GM12873 (cell line): ENCODE results near the gene PSME1.

Experiments
- TF ChIP-seq, protein P1 (sequence below): IDR thresholded peaks from 2 replicates; pipeline ENCODE4 v1.5.1; 2012; ENCODE audit warnings: low read depth, mild to moderate bottlenecking, moderate library complexity, low read length, control low read depth; ENCODE audit not compliant: insufficient read depth; ENCODE audit errors: missing control alignments

PSME1 gene

DNA sequence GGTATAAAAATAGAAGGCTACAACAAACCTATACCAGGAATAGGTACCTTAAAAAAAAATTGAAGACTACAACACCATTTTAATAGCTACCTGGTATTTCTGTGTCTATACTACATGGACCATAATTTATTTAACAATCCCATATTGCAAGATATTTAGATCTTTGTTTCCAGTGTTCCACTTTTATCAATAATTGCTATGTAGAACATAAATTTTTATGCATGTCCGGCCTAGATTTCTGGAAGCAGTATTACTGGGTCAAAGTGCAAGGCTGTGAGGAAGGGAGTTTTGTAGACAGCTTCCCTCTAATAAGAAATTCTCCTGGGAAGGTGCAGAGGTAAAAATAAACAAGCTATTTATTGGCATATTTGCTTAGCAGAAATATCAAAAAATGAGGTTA, 25.5 kb upstream of the PSME1 start:
- TF ChIP-seq, protein P1, sequence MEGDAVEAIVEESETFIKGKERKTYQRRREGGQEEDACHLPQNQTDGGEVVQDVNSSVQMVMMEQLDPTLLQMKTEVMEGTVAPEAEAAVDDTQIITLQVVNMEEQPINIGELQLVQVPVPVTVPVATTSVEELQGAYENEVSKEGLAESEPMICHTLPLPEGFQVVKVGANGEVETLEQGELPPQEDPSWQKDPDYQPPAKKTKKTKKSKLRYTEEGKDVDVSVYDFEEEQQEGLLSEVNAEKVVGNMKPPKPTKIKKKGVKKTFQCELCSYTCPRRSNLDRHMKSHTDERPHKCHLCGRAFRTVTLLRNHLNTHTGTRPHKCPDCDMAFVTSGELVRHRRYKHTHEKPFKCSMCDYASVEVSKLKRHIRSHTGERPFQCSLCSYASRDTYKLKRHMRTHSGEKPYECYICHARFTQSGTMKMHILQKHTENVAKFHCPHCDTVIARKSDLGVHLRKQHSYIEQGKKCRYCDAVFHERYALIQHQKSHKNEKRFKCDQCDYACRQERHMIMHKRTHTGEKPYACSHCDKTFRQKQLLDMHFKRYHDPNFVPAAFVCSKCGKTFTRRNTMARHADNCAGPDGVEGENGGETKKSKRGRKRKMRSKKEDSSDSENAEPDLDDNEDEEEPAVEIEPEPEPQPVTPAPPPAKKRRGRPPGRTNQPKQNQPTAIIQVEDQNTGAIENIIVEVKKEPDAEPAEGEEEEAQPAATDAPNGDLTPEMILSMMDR = no peak

DNA sequence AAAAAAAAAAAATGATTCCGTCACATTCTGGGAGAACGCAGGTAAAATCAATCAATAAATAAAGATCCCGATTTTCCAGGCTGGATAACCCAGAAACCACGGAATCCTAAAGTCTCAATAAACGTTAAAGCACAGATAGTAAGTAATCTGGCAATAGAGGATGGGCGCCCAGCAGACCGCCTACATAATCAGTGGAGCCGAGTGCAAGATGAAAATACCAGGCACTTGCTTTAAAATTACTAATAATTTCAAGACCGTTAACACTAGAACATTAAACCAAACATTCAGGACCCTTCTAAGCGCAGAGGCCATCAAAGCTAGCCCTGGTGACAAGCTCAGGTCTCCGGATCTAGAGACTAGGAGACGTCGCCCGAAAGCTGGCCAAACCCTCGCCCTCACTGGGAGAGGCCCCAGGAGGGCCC, 22.6 kb upstream of the PSME1 start:
- TF ChIP-seq, protein P1 = no peak

DNA sequence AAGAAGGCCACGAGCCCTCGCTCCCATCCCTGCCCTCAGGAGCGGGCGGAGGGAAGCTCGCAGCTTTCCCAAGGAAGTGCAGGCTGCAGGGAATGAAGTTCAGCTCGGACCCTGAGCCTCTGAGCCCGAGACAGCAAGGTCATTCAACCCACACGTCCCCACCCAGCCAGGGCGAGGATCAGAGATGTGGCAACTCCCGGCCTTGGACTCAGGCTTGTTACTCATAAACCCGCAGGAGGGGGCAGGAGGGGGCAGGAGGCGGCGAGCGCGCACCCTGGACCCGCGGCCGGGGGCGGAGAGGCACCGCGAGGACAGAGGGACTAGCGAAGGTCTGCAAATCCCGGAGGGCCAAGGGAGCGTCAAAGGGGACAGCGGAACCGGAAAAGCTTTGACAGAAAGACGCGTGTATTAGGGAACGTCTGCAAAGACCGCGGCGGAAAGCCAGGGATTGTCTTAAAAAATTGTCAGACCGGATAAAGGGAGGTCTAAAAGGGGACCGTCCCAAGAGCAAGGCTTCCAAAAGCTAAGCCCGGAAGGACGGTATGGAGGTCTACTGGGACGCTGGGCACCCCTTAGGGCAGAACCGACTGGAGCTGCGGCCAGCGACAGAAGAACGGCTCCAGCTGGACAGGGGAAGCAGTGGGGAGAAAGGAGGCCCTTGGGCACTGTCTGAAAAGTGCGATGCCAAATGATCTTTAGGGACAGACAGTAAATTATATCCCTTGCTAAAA, 22.0 kb upstream of the PSME1 start:
- TF ChIP-seq, protein P1 = no peak

DNA sequence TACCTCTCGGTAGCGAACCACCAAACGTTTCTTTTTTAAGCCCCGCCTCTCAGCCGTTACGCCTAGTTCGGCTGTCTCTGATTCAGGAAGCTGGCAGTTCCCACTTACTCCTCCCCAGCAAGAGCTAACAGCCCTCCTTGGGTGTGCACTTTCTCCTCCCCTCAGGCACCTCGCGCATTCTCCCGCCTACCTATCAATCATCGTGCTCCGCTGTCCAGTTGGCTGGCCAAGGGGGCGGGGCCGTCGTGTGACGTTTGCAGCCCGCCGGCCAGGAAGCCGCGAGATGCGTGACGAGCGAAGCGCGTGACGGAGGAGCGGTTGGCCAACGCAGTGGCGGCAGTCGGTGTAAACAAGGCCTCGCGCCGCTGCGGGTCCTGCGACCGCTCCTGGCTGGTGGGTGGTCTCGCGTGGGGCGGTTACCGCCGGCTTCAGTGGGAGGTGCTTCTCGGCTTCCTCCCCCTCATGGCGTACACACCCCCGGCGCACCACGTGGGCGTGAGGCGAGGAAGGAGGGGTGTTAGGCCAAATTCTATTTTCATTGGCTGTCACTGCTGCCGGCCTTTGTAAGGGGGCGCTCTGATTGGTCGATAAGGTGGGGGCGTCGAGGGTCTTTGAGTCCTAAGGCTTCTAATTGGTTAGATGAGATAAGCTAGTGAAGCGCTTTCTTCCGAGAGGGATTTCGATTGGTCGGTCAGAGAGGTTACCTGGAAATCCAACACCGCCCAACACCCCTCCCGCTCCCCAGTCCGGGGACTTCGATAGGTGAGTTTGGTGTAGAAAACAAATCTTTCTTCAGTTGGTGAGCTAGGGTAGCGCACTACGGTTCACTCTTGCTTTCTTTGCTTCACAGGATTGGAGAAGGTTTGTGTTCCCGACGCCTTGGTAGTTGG, 21.2 kb upstream of the PSME1 start, which contains the start of the genes DCAF11 and NRL:
DCAF11 (plus strand) TSS at position 246 of the 890 bp plus-strand sequence. CDS start 818 bp downstream, outside the sequence.
NRL (minus strand) TSS at position 418 of the 890 bp plus-strand sequence. CDS start 32,101 bp downstream, outside the sequence.
- TF ChIP-seq, protein P1 = no peak

DNA sequence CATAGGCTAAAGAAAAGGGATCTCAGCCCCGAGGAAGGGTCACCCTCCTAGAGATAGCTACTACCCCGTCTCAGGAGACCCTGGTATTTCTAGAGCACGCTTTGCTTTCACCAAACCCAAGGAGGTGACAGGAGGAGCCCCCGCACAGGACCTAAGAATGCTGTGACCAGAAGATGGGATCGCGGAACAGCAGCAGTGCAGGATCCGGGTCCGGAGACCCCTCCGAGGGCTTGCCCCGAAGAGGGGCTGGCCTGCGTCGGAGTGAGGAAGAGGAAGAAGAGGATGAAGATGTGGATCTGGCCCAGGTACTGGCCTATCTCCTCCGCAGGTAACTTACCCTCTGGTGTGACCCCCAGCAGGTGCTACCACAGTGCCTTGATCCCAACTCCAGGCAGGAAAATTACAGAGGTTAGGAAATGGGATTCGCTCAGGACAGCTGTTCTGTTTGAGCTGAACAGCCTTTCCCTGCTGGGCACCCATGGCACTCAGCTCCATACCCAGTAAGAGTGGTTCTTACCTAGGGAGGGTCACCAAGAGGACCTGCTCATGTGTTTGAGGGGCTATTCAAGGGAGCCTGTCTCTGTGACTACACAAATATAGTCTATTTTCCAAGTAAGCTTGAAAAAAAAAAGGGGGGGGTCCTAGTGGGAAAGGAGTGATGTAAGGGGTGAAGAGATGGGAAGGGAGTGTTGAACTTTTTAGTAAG, 20.4 kb upstream of the PSME1 start:
- TF ChIP-seq, protein P1 = no peak

DNA sequence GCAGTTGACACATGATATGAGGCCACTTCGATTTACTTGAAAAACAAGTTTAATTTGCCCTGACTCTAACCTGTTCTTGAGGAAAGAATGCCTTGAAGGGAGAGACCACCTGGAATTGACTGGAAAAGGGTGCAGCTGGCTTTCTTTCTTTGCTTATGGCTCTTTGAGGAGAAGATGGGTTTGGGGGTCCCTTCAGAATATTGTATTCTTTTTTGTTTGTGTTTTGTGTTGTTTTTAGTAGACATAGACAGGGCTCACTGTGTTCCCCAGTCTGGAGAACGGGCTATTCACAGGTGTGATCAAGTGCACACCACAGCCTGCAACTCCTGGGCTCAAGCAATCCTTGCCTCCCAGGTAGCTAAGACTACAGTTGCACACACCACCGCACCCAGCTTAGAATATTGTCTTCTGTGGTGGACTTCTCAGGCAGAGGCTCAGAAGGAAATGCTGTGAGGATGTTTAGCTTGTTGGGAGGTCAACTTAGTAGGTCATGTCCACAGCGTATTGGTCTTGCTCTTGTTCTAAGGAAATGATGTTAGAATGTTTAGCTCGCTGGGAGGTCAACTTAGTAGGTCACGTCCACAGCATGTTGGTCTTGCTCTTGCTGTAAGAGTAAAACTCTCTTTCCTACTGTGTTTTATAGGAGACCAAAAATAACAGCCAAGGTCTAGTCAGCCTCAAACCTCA, 19.7 kb upstream of the PSME1 start:
- TF ChIP-seq, protein P1 = no peak

DNA sequence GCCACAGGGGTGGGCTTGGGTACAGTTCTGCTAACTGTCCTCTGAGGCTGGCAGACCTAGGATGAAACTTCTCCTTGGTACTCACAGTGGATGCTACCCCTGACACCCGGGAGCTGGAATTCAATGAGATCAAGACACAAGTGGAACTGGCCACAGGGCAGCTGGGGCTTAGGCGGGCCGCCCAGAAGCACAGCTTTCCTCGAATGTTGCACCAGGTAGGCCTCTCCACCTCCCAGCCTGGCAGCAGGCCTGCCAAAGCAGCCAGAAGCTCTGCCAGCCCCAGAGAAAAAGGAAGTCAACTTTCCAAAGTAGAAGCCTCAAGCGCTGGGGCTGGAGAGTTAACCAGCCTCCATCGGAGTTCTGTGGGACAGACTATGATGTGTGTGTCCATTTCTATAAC, 18.8 kb upstream of the PSME1 start:
- TF ChIP-seq, protein P1 = no peak
